T-cell (primary cell): Measurements from ENCODE around the gene NKAIN2. TPM values are rescaled to one million over a fixed set of nuclear protein-coding genes. Genes with fewer than 3 reads are reported as not detected.

ENCODE experiments used
- ATAC-seq, 4 experiments: fragments of 200-7000 bp in 3 of 4; fragments of 150-1000 bp in 1 of 4; cut with Tn5 transposase; replicated peaks in 1 of 4; 1 replicate in 3 of 4; 2 replicates in 1 of 4; pipeline ENCODE4 v1.10.0; 2021; ENCODE audit warnings: moderate library complexity in 3 of 4, mild to moderate bottlenecking in 2 of 4, moderate number of reproducible peaks in 1 of 4
- CTCF ChIA-PET, 2 donors: fragments of 300-600 bp; sonication (Branson Sonifier 250); formaldehyde crosslinking; loops; one replicate each; lab custom pipeline; 2022; ENCODE audit warnings: antibody characterized with exemption in 2 of 2; lab: Charles Lee
- POLR2A ChIA-PET, 2 donors: fragments of 300-600 bp; sonication (Branson Sonifier 250); formaldehyde crosslinking; loops; one replicate each; lab custom pipeline; 2022; ENCODE audit warnings: antibody characterized with exemption in 2 of 2; lab: Charles Lee
- DNase-seq, 35 experiments: peaks; one replicate each; pipeline versions ENCODE4 v3.0.0 to v3.0.0-alpha.2; 2013 to 2023
- H3K27ac ChIP-seq: one replicate; pipeline ENCODE4 v1.5.1; 2013; ENCODE audit warnings: low read length
- H3K27me3 ChIP-seq, 2 experiments: replicated peaks in 1 of 2; 1 replicate in 1 of 2; 2 replicates in 1 of 2; pipeline versions ENCODE4 v1.6.1 to v1.7.0; 2013; ENCODE audit warnings: low read length in 1 of 2, mixed read lengths in 1 of 2; ENCODE audit not compliant: control insufficient read depth in 2 of 2, insufficient read depth in 2 of 2; ENCODE audit errors: extremely low read depth in 1 of 2
- H3K36me3 ChIP-seq, 2 donors: 1 replicate in 1 of 2; 2 replicates in 1 of 2; pipeline versions ENCODE4 v1.6.1 to v1.7.0; 2013; ENCODE audit warnings: low read length in 1 of 2; ENCODE audit not compliant: control insufficient read depth in 2 of 2, insufficient read depth in 1 of 2; ENCODE audit errors: extremely low read depth in 1 of 2
- H3K4me1 ChIP-seq, 2 experiments: 1 replicate in 1 of 2; 2 replicates in 1 of 2; pipeline versions ENCODE4 v1.6.1 to v1.7.0; 2013; ENCODE audit warnings: low read length in 2 of 2, mixed read lengths in 1 of 2; ENCODE audit not compliant: insufficient read depth in 2 of 2, control insufficient read depth in 1 of 2; ENCODE audit errors: extremely low read depth in 1 of 2
- H3K4me3 ChIP-seq, 2 donors: 1 replicate in 1 of 2; 2 replicates in 1 of 2; pipeline versions ENCODE4 v1.5.1 to v1.7.0; 2013; ENCODE audit warnings: mild to moderate bottlenecking in 2 of 2, low read length in 1 of 2, moderate library complexity in 1 of 2; ENCODE audit not compliant: control insufficient read depth in 1 of 2; ENCODE audit errors: extremely low read depth in 1 of 2
- H3K9me3 ChIP-seq: 2 replicates; pipeline ENCODE4 v1.7.0; 2013
- H3K27ac Mint-ChIP-seq, 2 donors: one replicate each; pipeline ENCODE4 v1.8.0; 2020 to 2021; ENCODE audit warnings: mild to moderate bottlenecking in 2 of 2, mixed read lengths in 2 of 2
- H3K27me3 Mint-ChIP-seq, 2 donors: one replicate each; pipeline ENCODE4 v1.8.0; 2021 to 2022; ENCODE audit warnings: mixed read lengths in 2 of 2
- H3K36me3 Mint-ChIP-seq: one replicate; pipeline ENCODE4 v1.8.0; 2021; ENCODE audit warnings: mixed read lengths
- H3K4me1 Mint-ChIP-seq, 3 donors: one replicate each; pipeline ENCODE4 v1.8.0; 2020 to 2022; ENCODE audit warnings: mixed read lengths in 3 of 3, mild to moderate bottlenecking in 1 of 3
- H3K4me3 Mint-ChIP-seq, 3 donors: one replicate each; pipeline ENCODE4 v1.8.0; 2020 to 2022; ENCODE audit warnings: mild to moderate bottlenecking in 3 of 3, mixed read lengths in 3 of 3, moderate library complexity in 3 of 3
- H3K9me3 Mint-ChIP-seq, 3 donors: one replicate each; pipeline ENCODE4 v1.8.0; 2020 to 2022; ENCODE audit warnings: mixed read lengths in 3 of 3
- WGBS: methylation state at CpG from one replicate; pipeline ENCODE4 v1.1.5; 2013; ENCODE audit warnings: missing lambda C conversion rate; ENCODE audit not compliant: insufficient coverage; 5-methylcytosine and 5-hydroxymethylcytosine counted together
- total RNA-seq, 35 experiments: library from RNA in 6 of 35; stranded (reverse) in 6 of 35; fragments of 120-200 nt in 1 of 35; gene quantifications; one replicate each; pipeline versions ENCODE4 v1.2.1 to v1.2.4 and lab custom pipeline; 2013 to 2026

Gene NKAIN2
- total RNA-seq, 5 donors from 2014 or later (not counting 1 experiment from before 2014, with no cell fraction given) = 0.13 TPM; not detected in 4

- Mint-ChIP-seq H3K36me3 (no peaks in the 10 kb centered on the region), H3K9me3 (no peaks in the 10 kb centered on the region), H3K27me3 (no peaks in the 10 kb centered on the region), H3K27ac (no peak overlapping the region), H3K4me3 (no peak overlapping the region), H3K4me1 (no peaks in the 10 kb centered on the region)
- Histone ChIP-seq H3K9me3 (no peaks in the 10 kb centered on the region), H3K36me3 (no peaks in the 10 kb centered on the region), H3K4me3 (no peak overlapping the region), H3K27ac (no peak overlapping the region), H3K27me3 (no peaks in the 10 kb centered on the region), H3K4me1 (no peaks in the 10 kb centered on the region)
- WGBS = no CpG with 5 or more reads among the region's 3 CpGs
- ChIA-PET POLR2A (no interaction called here), CTCF (no interaction called here)
- no peak for ATAC-seq
- no peak for DNase-seq
These were observed 969.2 kb downstream of the NKAIN2 start for GRCh38 chr6:124772733-124773319.

GRCh38 chr6:124775121-124775520 lies 971.5 kb downstream of the NKAIN2 start:
- POLR2A ChIA-PET = no interaction called here
- Histone ChIP-seq H3K9me3 (no peaks in the 10 kb centered on the region), H3K36me3 (no peaks in the 10 kb centered on the region), H3K4me1 (no peaks in the 10 kb centered on the region), H3K27ac (no peak overlapping the region), H3K4me3 (no peak overlapping the region), H3K27me3 (no peaks in the 10 kb centered on the region)
- H3K36me3 Mint-ChIP-seq = no peaks in the 10 kb centered on the region
- no peaks in the 10 kb centered on the region for H3K9me3 Mint-ChIP-seq
- no CpG with 5 or more reads among the region's 3 CpGs for WGBS
- H3K4me3 Mint-ChIP-seq = no peak overlapping the region
- CTCF ChIA-PET = no interaction called here
- H3K27me3 Mint-ChIP-seq = no peaks in the 10 kb centered on the region
- ATAC-seq (no peak), DNase-seq (no peak)
- no peak overlapping the region for H3K27ac Mint-ChIP-seq
- H3K4me1 Mint-ChIP-seq = no peaks in the 10 kb centered on the region

GRCh38 chr6:124777863-124778262 lies 974.2 kb downstream of the NKAIN2 start:
- DNase-seq (no peak), ATAC-seq (no peak)
- WGBS = 67% methylated on average over 1 of the region's 2 CpGs
- H3K4me1 ChIP-seq = no peaks in the 10 kb centered on the region
- H3K27ac Mint-ChIP-seq = no peak overlapping the region
- H3K27me3 ChIP-seq = no peaks in the 10 kb centered on the region
- no peaks in the 10 kb centered on the region for H3K27me3 Mint-ChIP-seq
- no peak overlapping the region for H3K27ac ChIP-seq
- no peaks in the 10 kb centered on the region for H3K36me3 Mint-ChIP-seq
- H3K4me3 Mint-ChIP-seq = no peak overlapping the region
- H3K4me3 ChIP-seq = no peak overlapping the region
- H3K36me3 ChIP-seq = no peaks in the 10 kb centered on the region
- CTCF ChIA-PET = no interaction called here
- POLR2A ChIA-PET = no interaction called here
- H3K9me3 ChIP-seq = no peaks in the 10 kb centered on the region
- peaks cover 0 to 1% (median 0%) of the 10 kb centered on the region in 3 donors for H3K9me3 Mint-ChIP-seq
- no peaks in the 10 kb centered on the region for H3K4me1 Mint-ChIP-seq

- Histone ChIP-seq H3K27me3 (no peaks in the 10 kb centered on the region), H3K9me3 (no peaks in the 10 kb centered on the region), H3K27ac (no peak overlapping the region), H3K4me1 (no peaks in the 10 kb centered on the region), H3K36me3 (no peaks in the 10 kb centered on the region), H3K4me3 (no peak overlapping the region)
- CTCF ChIA-PET = no interaction called here
- no peaks in the 10 kb centered on the region for H3K36me3 Mint-ChIP-seq
- DNase-seq (no peak), ATAC-seq (no peak)
- H3K4me3 Mint-ChIP-seq = no peak overlapping the region
- POLR2A ChIA-PET = no interaction called here
- peaks cover 0 to 3% (median 0%) of the 10 kb centered on the region in 3 donors for H3K9me3 Mint-ChIP-seq
- no peak overlapping the region for H3K27ac Mint-ChIP-seq
- 100% methylated on average over 1 of the region's 5 CpGs for WGBS
- H3K4me1 Mint-ChIP-seq = no peaks in the 10 kb centered on the region
- H3K27me3 Mint-ChIP-seq = no peaks in the 10 kb centered on the region
These were observed 977.0 kb downstream of the NKAIN2 start for GRCh38 chr6:124780623-124781022.

GRCh38 chr6:124783344-124783743 lies 979.7 kb downstream of the NKAIN2 start:
- H3K4me1 Mint-ChIP-seq = no peaks in the 10 kb centered on the region
- Histone ChIP-seq H3K4me1 (no peaks in the 10 kb centered on the region), H3K27me3 (no peaks in the 10 kb centered on the region)

GRCh38 chr6:124791156-124791555 lies 987.5 kb downstream of the NKAIN2 start:
- no peaks in the 10 kb centered on the region for H3K9me3 ChIP-seq
- DNase-seq (no peak), ATAC-seq (no peak)
- peaks cover 0 to 7% of the 10 kb centered on the region in 2 donors for H3K27me3 Mint-ChIP-seq
- H3K4me3 ChIP-seq = no peak overlapping the region
- no peaks in the 10 kb centered on the region for H3K36me3 ChIP-seq
- WGBS = 100% methylated on average over 1 of the region's 2 CpGs
- no peaks in the 10 kb centered on the region for H3K36me3 Mint-ChIP-seq
- CTCF ChIA-PET = no interaction called here
- no peak overlapping the region for H3K27ac ChIP-seq
- H3K27ac Mint-ChIP-seq = no peak overlapping the region
- H3K27me3 ChIP-seq = no peaks in the 10 kb centered on the region
- H3K4me1 Mint-ChIP-seq = no peaks in the 10 kb centered on the region
- no peak overlapping the region for H3K4me3 Mint-ChIP-seq
- H3K9me3 Mint-ChIP-seq = peaks cover 0 to 4% (median 0%) of the 10 kb centered on the region in 3 donors
- no peaks in the 10 kb centered on the region for H3K4me1 ChIP-seq
- POLR2A ChIA-PET = no interaction called here

More at GRCh38 chr6:124783344-124783743, 979.7 kb downstream of the NKAIN2 start:
- Histone ChIP-seq H3K9me3 (no peaks in the 10 kb centered on the region), H3K27ac (no peak overlapping the region), H3K36me3 (no peaks in the 10 kb centered on the region), H3K4me3 (no peak overlapping the region)
- Mint-ChIP-seq H3K4me3 (no peak overlapping the region), H3K27me3 (peaks cover 0 to 7% of the 10 kb centered on the region in 2 donors), H3K36me3 (no peaks in the 10 kb centered on the region), H3K27ac (no peak overlapping the region), H3K9me3 (peaks cover 0 to 4% (median 3%) of the 10 kb centered on the region in 3 donors)
- CTCF ChIA-PET = no interaction called here
- no peak for ATAC-seq
- no peak for DNase-seq
- WGBS = no CpG with 5 or more reads among the region's 1 CpG
- POLR2A ChIA-PET = no interaction called here

- no peak overlapping the region for H3K27ac Mint-ChIP-seq
- DNase-seq = no peak
These were observed 988.7 kb downstream of the NKAIN2 start for GRCh38 chr6:124792386-124792785.

More at GRCh38 chr6:124792386-124792785, 988.7 kb downstream of the NKAIN2 start:
- H3K27me3 ChIP-seq = no peaks in the 10 kb centered on the region
- 70% methylated on average over 2 of the region's 2 CpGs for WGBS
- H3K4me3 Mint-ChIP-seq = no peak overlapping the region
- no peaks in the 10 kb centered on the region for H3K9me3 ChIP-seq
- ChIA-PET POLR2A (no interaction called here), CTCF (no interaction called here)
- H3K4me3 ChIP-seq = no peak overlapping the region
- ATAC-seq = no peak
- no peaks in the 10 kb centered on the region for H3K4me1 Mint-ChIP-seq
- no peaks in the 10 kb centered on the region for H3K36me3 ChIP-seq
- H3K27me3 Mint-ChIP-seq = peaks cover 0 to under 1% of the 10 kb centered on the region in 2 donors
- H3K9me3 Mint-ChIP-seq = no peaks in the 10 kb centered on the region
- H3K36me3 Mint-ChIP-seq = no peaks in the 10 kb centered on the region
- no peak overlapping the region for H3K27ac ChIP-seq
- H3K4me1 ChIP-seq = no peaks in the 10 kb centered on the region
